ENCODE results near the gene C6orf120. TPM values are rescaled to one million over a fixed set of nuclear protein-coding genes. Genes with fewer than 3 reads are reported as not detected.

Gene C6orf120
- total and polyA plus RNA-seq, 2 donors = 12.2 to 27.5 TPM

GRCh38 chr6:169710009-169710408 lies 8.1 kb downstream of the C6orf120 start:
- no peaks in the 10 kb centered on the region for H3K27me3 ChIP-seq (ENCODE audit: control insufficient read depth in 2 of 2, insufficient read depth in 1 of 2, low read length in 1 of 2)
- 97% methylated on average over 3 of the region's 3 CpGs for WGBS
- no peaks in the 10 kb centered on the region for H3K9me3 ChIP-seq (ENCODE audit: control insufficient read depth in 2 of 2, insufficient read depth in 1 of 2, low read length in 1 of 2)
- no peak overlapping the region for H3K4me3 ChIP-seq (ENCODE audit: low read length in 2 of 2)
- no peaks in the 10 kb centered on the region for H3K4me1 ChIP-seq (ENCODE audit: control insufficient read depth in 2 of 2, insufficient read depth in 2 of 2, low read length in 2 of 2)
- peaks cover 21 to 53% of the 10 kb centered on the region in 2 donors for H3K36me3 ChIP-seq (ENCODE audit: control insufficient read depth in 2 of 2, insufficient read depth in 2 of 2, low read length in 1 of 2)
- DNase-seq (ENCODE audit: low read depth in 6 of 9, low spot score in 9 of 9) = no peak
- H3K27ac ChIP-seq (ENCODE audit: low read depth in 1 of 2, low read length in 1 of 2) = no peak overlapping the region

DNA sequence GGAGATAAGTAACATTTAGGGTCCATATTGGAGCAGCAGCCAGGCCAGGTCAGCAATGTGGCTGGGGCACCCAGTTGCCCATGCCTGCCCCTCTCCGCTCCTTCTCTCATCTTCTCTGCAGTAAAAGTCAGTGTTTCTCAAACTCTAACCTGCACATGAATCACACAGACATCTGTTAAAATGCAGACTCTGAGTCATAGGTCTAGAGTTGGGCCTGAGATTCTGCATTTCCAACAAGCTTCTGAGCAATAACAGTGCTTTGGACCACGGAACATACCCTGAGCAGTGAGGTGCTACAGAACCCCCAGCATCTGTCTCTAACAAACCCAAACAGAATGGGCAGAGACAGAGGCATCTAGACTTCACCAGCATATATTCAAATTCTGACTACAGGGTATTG lies 12.3 kb downstream of the C6orf120 start:
- Histone ChIP-seq H3K27me3 (ENCODE audit: control insufficient read depth in 2 of 2, insufficient read depth in 1 of 2, low read length in 1 of 2) (no peaks in the 10 kb centered on the region), H3K27ac (ENCODE audit: low read depth in 1 of 2, low read length in 1 of 2) (no peak overlapping the region), H3K4me1 (ENCODE audit: control insufficient read depth in 2 of 2, insufficient read depth in 2 of 2, low read length in 2 of 2) (no peaks in the 10 kb centered on the region), H3K4me3 (ENCODE audit: low read length in 2 of 2) (no peak overlapping the region), H3K9me3 (ENCODE audit: control insufficient read depth in 2 of 2, insufficient read depth in 1 of 2, low read length in 1 of 2) (no peaks in the 10 kb centered on the region), H3K36me3 (ENCODE audit: control insufficient read depth in 2 of 2, insufficient read depth in 2 of 2, low read length in 1 of 2) (peaks cover 29 to 57% of the 10 kb centered on the region in 2 donors)
- 98% methylated on average over 2 of the region's 2 CpGs for WGBS
- no peak for DNase-seq (ENCODE audit: low read depth in 6 of 9, low spot score in 9 of 9)

- Histone ChIP-seq H3K27ac (ENCODE audit: low read depth in 1 of 2, low read length in 1 of 2) (no peak overlapping the region), H3K36me3 (ENCODE audit: control insufficient read depth in 2 of 2, insufficient read depth in 2 of 2, low read length in 1 of 2) (peaks cover 29 to 60% of the 10 kb centered on the region in 2 donors), H3K27me3 (ENCODE audit: control insufficient read depth in 2 of 2, insufficient read depth in 1 of 2, low read length in 1 of 2) (no peaks in the 10 kb centered on the region), H3K9me3 (ENCODE audit: control insufficient read depth in 2 of 2, insufficient read depth in 1 of 2, low read length in 1 of 2) (no peaks in the 10 kb centered on the region), H3K4me1 (ENCODE audit: control insufficient read depth in 2 of 2, insufficient read depth in 2 of 2, low read length in 2 of 2) (no peaks in the 10 kb centered on the region), H3K4me3 (ENCODE audit: low read length in 2 of 2) (no peak overlapping the region)
- 97% methylated on average over 9 of the region's 9 CpGs for WGBS
- no peak for DNase-seq (ENCODE audit: low read depth in 6 of 9, low spot score in 9 of 9)
Measured at GRCh38 chr6:169714595-169714994, 12.7 kb downstream of the C6orf120 start.

DNA sequence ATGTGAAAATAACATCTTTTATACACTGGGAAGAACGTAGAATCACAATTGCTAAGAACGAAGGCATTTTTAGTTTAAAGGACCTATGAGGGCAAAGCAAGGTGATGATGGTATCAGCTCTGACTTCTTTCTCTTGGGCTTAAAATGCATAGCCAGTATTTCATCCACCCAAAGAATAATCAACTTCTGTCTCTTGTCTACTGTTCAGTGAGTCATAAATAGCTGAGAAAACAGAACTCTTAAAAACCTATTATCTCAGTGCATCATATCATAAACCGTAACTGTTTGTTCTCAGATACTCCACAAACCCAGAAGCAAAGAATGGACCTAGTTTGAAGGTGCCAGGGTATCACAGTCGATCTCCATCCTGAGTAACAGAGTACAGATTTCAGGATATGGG lies 17.2 kb downstream of the C6orf120 start:
- no peak for DNase-seq (ENCODE audit: low read depth in 6 of 9, low spot score in 9 of 9)
- H3K27ac ChIP-seq (ENCODE audit: low read depth in 1 of 2, low read length in 1 of 2) = no peak overlapping the region
- H3K9me3 ChIP-seq (ENCODE audit: control insufficient read depth in 2 of 2, insufficient read depth in 1 of 2, low read length in 1 of 2) = no peaks in the 10 kb centered on the region
- peaks cover 4 to 6% of the 10 kb centered on the region in 2 donors for H3K4me1 ChIP-seq (ENCODE audit: control insufficient read depth in 2 of 2, insufficient read depth in 2 of 2, low read length in 2 of 2)
- no peaks in the 10 kb centered on the region for H3K27me3 ChIP-seq (ENCODE audit: control insufficient read depth in 2 of 2, insufficient read depth in 1 of 2, low read length in 1 of 2)
- peaks cover 17 to 28% of the 10 kb centered on the region in 2 donors for H3K36me3 ChIP-seq (ENCODE audit: control insufficient read depth in 2 of 2, insufficient read depth in 2 of 2, low read length in 1 of 2)
- 99% methylated on average over 4 of the region's 4 CpGs for WGBS
- H3K4me3 ChIP-seq (ENCODE audit: low read length in 2 of 2) = no peak overlapping the region

GRCh38 chr6:169720207-169720855 lies 18.4 kb downstream of the C6orf120 start:
- Histone ChIP-seq H3K36me3 (ENCODE audit: control insufficient read depth in 2 of 2, insufficient read depth in 2 of 2, low read length in 1 of 2) (peaks cover 7 to 16% of the 10 kb centered on the region in 2 donors), H3K4me3 (ENCODE audit: low read length in 2 of 2) (no peak overlapping the region), H3K27me3 (ENCODE audit: control insufficient read depth in 2 of 2, insufficient read depth in 1 of 2, low read length in 1 of 2) (peaks cover 0 to 4% of the 10 kb centered on the region in 2 donors), H3K9me3 (ENCODE audit: control insufficient read depth in 2 of 2, insufficient read depth in 1 of 2, low read length in 1 of 2) (no peaks in the 10 kb centered on the region), H3K4me1 (ENCODE audit: control insufficient read depth in 2 of 2, insufficient read depth in 2 of 2, low read length in 2 of 2) (peaks cover 6% of the 10 kb centered on the region in 2 donors), H3K27ac (ENCODE audit: low read depth in 1 of 2, low read length in 1 of 2) (no peak overlapping the region)
- 99% methylated on average over 3 of the region's 3 CpGs for WGBS
- DNase-seq (ENCODE audit: low read depth in 6 of 9, low spot score in 9 of 9) = no peak

DNA sequence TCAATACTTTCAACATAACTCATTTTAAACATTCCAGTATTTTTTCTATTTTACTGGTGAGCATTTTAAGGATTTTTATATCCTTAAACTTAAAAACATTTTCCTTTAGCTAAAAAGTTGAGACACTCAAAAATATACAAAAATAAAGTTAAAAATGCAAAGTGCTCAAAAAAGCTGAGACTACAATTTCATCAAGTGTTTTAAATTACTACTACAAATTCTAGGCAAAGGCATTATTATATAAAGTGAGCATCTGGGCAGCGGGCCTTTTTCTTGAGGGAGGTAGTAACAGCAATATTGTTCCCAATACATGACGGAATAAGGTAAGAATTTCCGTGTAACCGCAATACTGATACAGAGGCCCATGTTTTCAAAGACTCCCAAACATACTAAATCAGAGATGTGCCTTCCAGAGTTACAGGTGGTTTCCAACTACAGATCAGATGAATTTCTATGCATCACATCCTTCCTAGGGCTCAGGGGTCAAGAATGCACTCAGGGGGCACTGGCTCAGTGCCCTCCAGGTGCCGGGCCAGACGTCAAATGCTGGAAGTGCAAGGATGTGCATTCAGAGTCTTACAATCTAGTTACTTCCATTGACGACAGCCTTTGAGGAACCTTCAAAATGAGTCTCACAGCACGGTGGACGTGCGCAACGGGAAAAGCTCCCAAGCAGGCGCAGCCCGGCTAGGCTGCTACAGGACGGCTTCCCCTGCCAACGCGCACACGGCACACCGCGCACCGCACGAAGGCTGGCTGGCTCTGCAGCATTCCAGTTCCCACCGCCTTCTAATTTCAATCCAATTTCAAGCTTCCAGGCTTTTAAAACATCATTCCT lies 20.7 kb downstream of the C6orf120 start:
- Histone ChIP-seq H3K9me3 (ENCODE audit: control insufficient read depth in 2 of 2, insufficient read depth in 1 of 2, low read length in 1 of 2) (no peaks in the 10 kb centered on the region), H3K27me3 (ENCODE audit: control insufficient read depth in 2 of 2, insufficient read depth in 1 of 2, low read length in 1 of 2) (peaks cover 0 to 5% of the 10 kb centered on the region in 2 donors), H3K27ac (ENCODE audit: low read depth in 1 of 2, low read length in 1 of 2) (peak overlapping the region; percentile 91 to 98), H3K4me3 (ENCODE audit: low read length in 2 of 2) (peak overlapping the region; percentile 69 to 90), H3K4me1 (ENCODE audit: control insufficient read depth in 2 of 2, insufficient read depth in 2 of 2, low read length in 2 of 2) (peaks cover 6 to 9% of the 10 kb centered on the region in 2 donors), H3K36me3 (ENCODE audit: control insufficient read depth in 2 of 2, insufficient read depth in 2 of 2, low read length in 1 of 2) (peaks cover 0 to 3% of the 10 kb centered on the region in 2 donors)
- WGBS = 8% methylated on average over 22 of the region's 22 CpGs
- peak in 3 of 9 donors; percentile 37 to 44 (median 41) for DNase-seq (ENCODE audit: low read depth in 6 of 9, low spot score in 9 of 9)

GRCh38 chr6:169723200-169723909 lies 21.4 kb downstream of the C6orf120 start:
- WGBS = under 1% methylated on average over 70 of the region's 70 CpGs
- H3K9me3 ChIP-seq (ENCODE audit: control insufficient read depth in 2 of 2, insufficient read depth in 1 of 2, low read length in 1 of 2) = no peaks in the 10 kb centered on the region
- DNase-seq (ENCODE audit: low read depth in 6 of 9, low spot score in 9 of 9) = peak in 7 of 9 donors; percentile 44 to 81 (median 50)
- H3K4me3 ChIP-seq (ENCODE audit: low read length in 2 of 2) = peak overlapping the region; percentile 69 to 90
- H3K27ac ChIP-seq (ENCODE audit: low read depth in 1 of 2, low read length in 1 of 2) = peak overlapping the region; percentile 91 to 98
- H3K27me3 ChIP-seq (ENCODE audit: control insufficient read depth in 2 of 2, insufficient read depth in 1 of 2, low read length in 1 of 2) = peaks cover 0 to 5% of the 10 kb centered on the region in 2 donors
- peaks cover 0 to 3% of the 10 kb centered on the region in 2 donors for H3K36me3 ChIP-seq (ENCODE audit: control insufficient read depth in 2 of 2, insufficient read depth in 2 of 2, low read length in 1 of 2)
- H3K4me1 ChIP-seq (ENCODE audit: control insufficient read depth in 2 of 2, insufficient read depth in 2 of 2, low read length in 2 of 2) = peaks cover 6 to 9% of the 10 kb centered on the region in 2 donors

- H3K27me3 ChIP-seq (ENCODE audit: control insufficient read depth in 2 of 2, insufficient read depth in 1 of 2, low read length in 1 of 2) = peaks cover 0 to 5% of the 10 kb centered on the region in 2 donors
- under 1% methylated on average over 80 of the region's 89 CpGs for WGBS
- peak overlapping the region in 1 of 2 donors; percentile 90 for H3K4me3 ChIP-seq (ENCODE audit: low read length in 2 of 2)
- H3K36me3 ChIP-seq (ENCODE audit: control insufficient read depth in 2 of 2, insufficient read depth in 2 of 2, low read length in 1 of 2) = peaks cover 0 to 3% of the 10 kb centered on the region in 2 donors
- no peaks in the 10 kb centered on the region for H3K9me3 ChIP-seq (ENCODE audit: control insufficient read depth in 2 of 2, insufficient read depth in 1 of 2, low read length in 1 of 2)
- DNase-seq (ENCODE audit: low read depth in 6 of 9, low spot score in 9 of 9) = peak in 5 of 9 donors; percentile 21 to 55 (median 25)
- H3K27ac ChIP-seq (ENCODE audit: low read depth in 1 of 2, low read length in 1 of 2) = peak overlapping the region in 1 of 2 donors; percentile 98
- peaks cover 6 to 9% of the 10 kb centered on the region in 2 donors for H3K4me1 ChIP-seq (ENCODE audit: control insufficient read depth in 2 of 2, insufficient read depth in 2 of 2, low read length in 2 of 2)
Measured at GRCh38 chr6:169723991-169724493, 22.1 kb downstream of the C6orf120 start.

Measured in thymus (tissue), 11 donors.